Gastroesophageal sphincter (tissue), 3 donors: ENCODE results near the gene KCNJ10.

Experiments used
- EP300 ChIP-seq: sonication (generic); formaldehyde crosslinking; IDR thresholded peaks from one replicate; pipeline ENCODE4 v1.6.1; 2017; ENCODE audit warnings: antibody characterized with exemption, mild to moderate bottlenecking
- POLR2A ChIP-seq, 2 donors: fragments of 450-650 bp; IDR thresholded peaks; one replicate each; pipeline ENCODE4 v1.6.1; 2017; ENCODE audit warnings: antibody characterized with exemption in 2 of 2, mild to moderate bottlenecking in 2 of 2, moderate library complexity in 1 of 2
- POLR2AphosphoS5 ChIP-seq: sonication (generic); formaldehyde crosslinking; IDR thresholded peaks from one replicate; pipeline ENCODE4 v1.6.1; 2017; ENCODE audit warnings: antibody characterized with exemption
- TF ChIP-seq, protein P1 (sequence below), 4 experiments: fragments of 200-600 bp in 2 of 4; fragments of 450-650 bp in 2 of 4; sonication (generic) in 1 of 4; IDR thresholded peaks; one replicate each; pipeline ENCODE4 v1.5.1; 2017 to 2019; ENCODE audit warnings: antibody characterized with exemption in 4 of 4, mild to moderate bottlenecking in 2 of 4, moderate library complexity in 2 of 4

DNA sequence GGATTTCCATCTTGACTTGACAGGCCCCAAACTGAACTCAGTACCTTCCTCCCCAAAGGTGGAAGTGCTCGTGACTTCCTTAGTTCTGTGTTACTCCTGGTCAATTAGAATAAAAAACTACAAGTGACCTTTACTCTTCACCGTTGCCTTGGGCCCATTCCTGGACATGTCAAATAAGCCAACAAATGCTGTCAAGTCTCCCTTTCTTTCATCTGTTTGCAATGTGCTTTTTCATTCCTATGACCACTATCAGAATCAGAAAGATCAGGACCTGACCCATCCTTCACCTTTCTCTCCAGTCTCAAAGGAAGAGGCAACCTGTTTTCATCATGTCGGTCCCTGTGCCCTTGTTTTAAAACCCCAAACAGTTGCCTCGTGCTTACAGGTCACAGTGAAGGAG lies 4.9 kb upstream of the KCNJ10 start:
- TF ChIP-seq, protein P1, sequence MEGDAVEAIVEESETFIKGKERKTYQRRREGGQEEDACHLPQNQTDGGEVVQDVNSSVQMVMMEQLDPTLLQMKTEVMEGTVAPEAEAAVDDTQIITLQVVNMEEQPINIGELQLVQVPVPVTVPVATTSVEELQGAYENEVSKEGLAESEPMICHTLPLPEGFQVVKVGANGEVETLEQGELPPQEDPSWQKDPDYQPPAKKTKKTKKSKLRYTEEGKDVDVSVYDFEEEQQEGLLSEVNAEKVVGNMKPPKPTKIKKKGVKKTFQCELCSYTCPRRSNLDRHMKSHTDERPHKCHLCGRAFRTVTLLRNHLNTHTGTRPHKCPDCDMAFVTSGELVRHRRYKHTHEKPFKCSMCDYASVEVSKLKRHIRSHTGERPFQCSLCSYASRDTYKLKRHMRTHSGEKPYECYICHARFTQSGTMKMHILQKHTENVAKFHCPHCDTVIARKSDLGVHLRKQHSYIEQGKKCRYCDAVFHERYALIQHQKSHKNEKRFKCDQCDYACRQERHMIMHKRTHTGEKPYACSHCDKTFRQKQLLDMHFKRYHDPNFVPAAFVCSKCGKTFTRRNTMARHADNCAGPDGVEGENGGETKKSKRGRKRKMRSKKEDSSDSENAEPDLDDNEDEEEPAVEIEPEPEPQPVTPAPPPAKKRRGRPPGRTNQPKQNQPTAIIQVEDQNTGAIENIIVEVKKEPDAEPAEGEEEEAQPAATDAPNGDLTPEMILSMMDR (IDR thresholded peaks at IDR 0.05), result no peak
- no peak for TF ChIP-seq POLR2A (IDR thresholded peaks at IDR 0.05)
- TF ChIP-seq POLR2AphosphoS5, result no peak
- TF ChIP-seq EP300, result no peak
